Nephron progenitor cell (in vitro differentiated cells): Measurements from ENCODE around the gene NCAM1.

Experiments
- DNase-seq: peaks from one replicate; pipeline ENCODE4 v3.0.0; 2021
- H3K27ac Mint-ChIP-seq: 2 replicates; pipeline ENCODE4 v1.8.0; 2021; ENCODE audit warnings: mild to moderate bottlenecking, moderate library complexity, mixed read lengths
- H3K27me3 Mint-ChIP-seq: 2 replicates; pipeline ENCODE4 v1.8.0; 2021; ENCODE audit warnings: mild to moderate bottlenecking, low read depth, mixed read lengths; ENCODE audit not compliant: poor library complexity
- H3K36me3 Mint-ChIP-seq: 2 replicates; pipeline ENCODE4 v1.8.0; 2021; ENCODE audit warnings: low read depth, mixed read lengths
- H3K4me1 Mint-ChIP-seq: 2 replicates; pipeline ENCODE4 v1.8.0; 2021; ENCODE audit warnings: mixed read lengths
- H3K4me3 Mint-ChIP-seq: 2 replicates; pipeline ENCODE4 v1.8.0; 2021; ENCODE audit warnings: mild to moderate bottlenecking, moderate library complexity, mixed read lengths
- H3K9me3 Mint-ChIP-seq: 2 replicates; pipeline ENCODE4 v1.8.0; 2021; ENCODE audit warnings: mild to moderate bottlenecking, moderate library complexity, mixed read lengths
- CTCF ChIP-seq: fragments of 200-600 bp; sonication (generic); IDR thresholded peaks from 2 replicates; pipeline ENCODE4 v1.5.0; 2021; ENCODE audit warnings: antibody characterized with exemption

NCAM1 gene

GRCh38 chr11:113204280-113204679, 243.1 kb downstream of the NCAM1 start:
- peak overlapping the region; percentile 32 for H3K27ac Mint-ChIP-seq
- peaks cover 21% of the 10 kb centered on the region for H3K4me1 Mint-ChIP-seq

GRCh38 chr11:113213549-113213948, 252.3 kb downstream of the NCAM1 start:
- H3K27ac Mint-ChIP-seq, result no peak overlapping the region
- peaks cover 8% of the 10 kb centered on the region for H3K9me3 Mint-ChIP-seq
- H3K36me3 Mint-ChIP-seq, result peaks cover 90% of the 10 kb centered on the region
- DNase-seq, result no peak
- peaks cover 5% of the 10 kb centered on the region for H3K27me3 Mint-ChIP-seq
- no peak for TF ChIP-seq CTCF
- no peak overlapping the region for H3K4me3 Mint-ChIP-seq
- peaks cover 18% of the 10 kb centered on the region for H3K4me1 Mint-ChIP-seq

More at GRCh38 chr11:113204280-113204679, 243.1 kb downstream of the NCAM1 start:
- DNase-seq, result no peak
- no peak overlapping the region for H3K4me3 Mint-ChIP-seq
- H3K9me3 Mint-ChIP-seq, result no peaks in the 10 kb centered on the region
- no peak for TF ChIP-seq CTCF
- H3K27me3 Mint-ChIP-seq, result peaks cover 5% of the 10 kb centered on the region
- peaks cover 66% of the 10 kb centered on the region for H3K36me3 Mint-ChIP-seq

GRCh38 chr11:113222241-113222640, 261.0 kb downstream of the NCAM1 start:
- Mint-ChIP-seq H3K36me3 (peaks cover 98% of the 10 kb centered on the region), H3K9me3 (peaks cover 55% of the 10 kb centered on the region), H3K4me3 (no peak overlapping the region), H3K27ac (no peak overlapping the region), H3K4me1 (no peaks in the 10 kb centered on the region), H3K27me3 (peaks cover 10% of the 10 kb centered on the region)
- TF ChIP-seq CTCF, result no peak
- no peak for DNase-seq

GRCh38 chr11:113234888-113235287, 273.7 kb downstream of the NCAM1 start:
- H3K4me3 Mint-ChIP-seq, result no peak overlapping the region
- no peak for DNase-seq
- no peak for TF ChIP-seq CTCF
- H3K36me3 Mint-ChIP-seq, result peaks cover 69% of the 10 kb centered on the region
- H3K9me3 Mint-ChIP-seq, result no peaks in the 10 kb centered on the region
- no peaks in the 10 kb centered on the region for H3K4me1 Mint-ChIP-seq
- no peaks in the 10 kb centered on the region for H3K27me3 Mint-ChIP-seq
- H3K27ac Mint-ChIP-seq, result peak overlapping the region; percentile 14

- Mint-ChIP-seq H3K9me3 (no peaks in the 10 kb centered on the region), H3K27me3 (no peaks in the 10 kb centered on the region), H3K36me3 (peaks cover 74% of the 10 kb centered on the region), H3K4me1 (peaks cover 10% of the 10 kb centered on the region), H3K4me3 (no peak overlapping the region), H3K27ac (no peak overlapping the region)
- DNase-seq, result no peak
- no peak for TF ChIP-seq CTCF
Observed at GRCh38 chr11:113237261-113237660, 276.0 kb downstream of the NCAM1 start.

GRCh38 chr11:113238721-113239120, 277.5 kb downstream of the NCAM1 start:
- Mint-ChIP-seq H3K36me3 (peaks cover 59% of the 10 kb centered on the region), H3K27ac (no peak overlapping the region), H3K9me3 (no peaks in the 10 kb centered on the region), H3K27me3 (no peaks in the 10 kb centered on the region), H3K4me1 (peaks cover 23% of the 10 kb centered on the region), H3K4me3 (no peak overlapping the region)
- DNase-seq, result no peak
- TF ChIP-seq CTCF, result no peak
